Activated CD4-positive, alpha-beta T cell treated with anti-CD3 and anti-CD28 coated beads, Interleukin-2, amount 10 ng/mL, durations not matched to agents 24 days and 14 days (primary cell): ENCODE results near the gene KSR1. TPM values are rescaled to one million over a fixed set of nuclear protein-coding genes. Genes with fewer than 3 reads are reported as not detected.
"Not testable (repeated sequence)": the region's sequence is repeated elsewhere in the genome, so short reads cannot be mapped to it uniquely, and the experiment has no call there.

Experiments used
- DNase-seq: peaks from one replicate; pipeline ENCODE4 v3.0.0; 2022
- H3K27ac Mint-ChIP-seq: one replicate; pipeline ENCODE4 v1.8.0; 2022; ENCODE audit warnings: mild to moderate bottlenecking, mixed read lengths
- H3K27me3 Mint-ChIP-seq: one replicate; pipeline ENCODE4 v1.8.0; 2022; ENCODE audit warnings: mixed read lengths
- H3K36me3 Mint-ChIP-seq: one replicate; pipeline ENCODE4 v1.8.0; 2022; ENCODE audit warnings: low read depth, mild to moderate bottlenecking, mixed read lengths
- H3K4me1 Mint-ChIP-seq: one replicate; pipeline ENCODE4 v1.8.0; 2021; ENCODE audit warnings: mixed read lengths
- H3K4me3 Mint-ChIP-seq: one replicate; pipeline ENCODE4 v1.8.0; 2022; ENCODE audit warnings: mild to moderate bottlenecking, moderate library complexity, mixed read lengths
- H3K9me3 Mint-ChIP-seq: one replicate; pipeline ENCODE4 v1.8.0; 2021; ENCODE audit warnings: mixed read lengths
- intact Hi-C: fragments of 100-400 bp; cut with micrococcal nuclease; formaldehyde crosslinking; loops from one replicate; pipeline ENCODE4 v1.15.1; 2023
- total RNA-seq: library from RNA; stranded (reverse); gene quantifications from 2 replicates; pipeline ENCODE4 v1.2.3, GENCODE V29; 2022

KSR1 gene
- total RNA-seq, 1 donor from 2014 or later = 104 TPM

- H3K9me3 Mint-ChIP-seq = no peaks in the 10 kb centered on the region
- peak; percentile 92 for DNase-seq
- peaks cover 11% of the 10 kb centered on the region for H3K4me1 Mint-ChIP-seq
- H3K27ac Mint-ChIP-seq = no peak overlapping the region
- no peak overlapping the region for H3K4me3 Mint-ChIP-seq
- H3K27me3 Mint-ChIP-seq = no peaks in the 10 kb centered on the region
- intact Hi-C loops = loop anchor here (1.0 kb wide), 3 partner anchors 48 to 415 kb away; no protein-coding TSS in a partner anchor
- H3K36me3 Mint-ChIP-seq = peaks cover 11% of the 10 kb centered on the region
Measured at GRCh38 chr17:27651411-27652345, 195.4 kb downstream of the KSR1 start.

GRCh38 chr17:27653449-27653971 is 197.3 kb downstream of the KSR1 start:
- intact Hi-C loops, H3K36me3 Mint-ChIP-seq, DNase-seq, H3K4me3 Mint-ChIP-seq, H3K4me1 Mint-ChIP-seq, H3K27me3 Mint-ChIP-seq, H3K27ac Mint-ChIP-seq, H3K9me3 Mint-ChIP-seq: not testable (repeated sequence)

- Mint-ChIP-seq H3K27me3 (no peaks in the 10 kb centered on the region), H3K9me3 (no peaks in the 10 kb centered on the region), H3K4me3 (no peak overlapping the region), H3K27ac (no peak overlapping the region), H3K4me1 (peaks cover 9% of the 10 kb centered on the region), H3K36me3 (peaks cover 4% of the 10 kb centered on the region)
- intact Hi-C loops = loop anchor here (2.0 kb wide), 1 partner anchor 227 kb away; no protein-coding TSS in a partner anchor
- no peak for DNase-seq
Measured at GRCh38 chr17:27654136-27654535, 197.9 kb downstream of the KSR1 start.

GRCh38 chr17:27654654-27655524 is 198.6 kb downstream of the KSR1 start:
- Mint-ChIP-seq H3K4me1 (peaks cover 9% of the 10 kb centered on the region), H3K27me3 (no peaks in the 10 kb centered on the region), H3K27ac (peak overlapping the region; percentile 51), H3K4me3 (no peak overlapping the region), H3K9me3 (no peaks in the 10 kb centered on the region), H3K36me3 (no peaks in the 10 kb centered on the region)
- peak; percentile 90 for DNase-seq
- intact Hi-C loops = loop anchor here (2.0 kb wide), 1 partner anchor 226 kb away; no protein-coding TSS in a partner anchor

- H3K4me3 Mint-ChIP-seq, DNase-seq, H3K9me3 Mint-ChIP-seq, H3K27me3 Mint-ChIP-seq, H3K27ac Mint-ChIP-seq, H3K36me3 Mint-ChIP-seq, H3K4me1 Mint-ChIP-seq: not testable (repeated sequence)
- intact Hi-C loops = loop anchor here (2.0 kb wide), 1 partner anchor 225 kb away; no protein-coding TSS in a partner anchor
Measured at GRCh38 chr17:27655525-27656111, 199.4 kb downstream of the KSR1 start.

- H3K27ac Mint-ChIP-seq, H3K36me3 Mint-ChIP-seq, H3K27me3 Mint-ChIP-seq, H3K9me3 Mint-ChIP-seq, intact Hi-C loops, H3K4me3 Mint-ChIP-seq, H3K4me1 Mint-ChIP-seq, DNase-seq: not testable (repeated sequence)
Measured at GRCh38 chr17:27656620-27657019, 200.4 kb downstream of the KSR1 start.

GRCh38 chr17:27657620-27658019 is 201.4 kb downstream of the KSR1 start:
- intact Hi-C loops = no loop called here
- Mint-ChIP-seq H3K27me3 (no peaks in the 10 kb centered on the region), H3K27ac (no peak overlapping the region), H3K4me1 (peaks cover 5% of the 10 kb centered on the region), H3K36me3 (no peaks in the 10 kb centered on the region), H3K9me3 (no peaks in the 10 kb centered on the region), H3K4me3 (no peak overlapping the region)
- DNase-seq = peak; percentile 73

GRCh38 chr17:27659683-27660082 is 203.4 kb downstream of the KSR1 start:
- intact Hi-C loops = no loop called here
- Mint-ChIP-seq H3K36me3 (no peaks in the 10 kb centered on the region), H3K4me3 (no peak overlapping the region), H3K27ac (no peak overlapping the region), H3K27me3 (no peaks in the 10 kb centered on the region), H3K9me3 (no peaks in the 10 kb centered on the region), H3K4me1 (peaks cover 2% of the 10 kb centered on the region)
- no peak for DNase-seq

GRCh38 chr17:27660436-27660835 is 204.2 kb downstream of the KSR1 start:
- intact Hi-C loops = no loop called here
- no peaks in the 10 kb centered on the region for H3K27me3 Mint-ChIP-seq
- no peak overlapping the region for H3K27ac Mint-ChIP-seq
- H3K9me3 Mint-ChIP-seq = no peaks in the 10 kb centered on the region
- H3K36me3 Mint-ChIP-seq = no peaks in the 10 kb centered on the region
- no peak overlapping the region for H3K4me3 Mint-ChIP-seq
- H3K4me1 Mint-ChIP-seq = no peaks in the 10 kb centered on the region
- DNase-seq = no peak

GRCh38 chr17:27663936-27664605 is 207.8 kb downstream of the KSR1 start:
- H3K4me1 Mint-ChIP-seq = no peaks in the 10 kb centered on the region
- H3K27me3 Mint-ChIP-seq = no peaks in the 10 kb centered on the region
- H3K4me3 Mint-ChIP-seq = no peak overlapping the region
- H3K27ac Mint-ChIP-seq = no peak overlapping the region
- no peak for DNase-seq
- H3K36me3 Mint-ChIP-seq = no peaks in the 10 kb centered on the region
- intact Hi-C loops = no loop called here
- no peaks in the 10 kb centered on the region for H3K9me3 Mint-ChIP-seq

GRCh38 chr17:27664606-27664965 is 208.3 kb downstream of the KSR1 start:
- DNase-seq = no peak
- Mint-ChIP-seq H3K9me3 (no peaks in the 10 kb centered on the region), H3K4me3 (no peak overlapping the region), H3K27me3 (no peaks in the 10 kb centered on the region), H3K27ac (no peak overlapping the region), H3K4me1 (no peaks in the 10 kb centered on the region), H3K36me3 (no peaks in the 10 kb centered on the region)
- intact Hi-C loops = no loop called here

- no peak overlapping the region for H3K4me3 Mint-ChIP-seq
- no peak for DNase-seq
- no peaks in the 10 kb centered on the region for H3K9me3 Mint-ChIP-seq
- H3K27ac Mint-ChIP-seq = no peak overlapping the region
- H3K4me1 Mint-ChIP-seq = no peaks in the 10 kb centered on the region
- no peaks in the 10 kb centered on the region for H3K36me3 Mint-ChIP-seq
- intact Hi-C loops = no loop called here
- H3K27me3 Mint-ChIP-seq = no peaks in the 10 kb centered on the region
Measured at GRCh38 chr17:27665549-27665948, 209.3 kb downstream of the KSR1 start.

- H3K4me3 Mint-ChIP-seq, H3K36me3 Mint-ChIP-seq, H3K27me3 Mint-ChIP-seq, H3K27ac Mint-ChIP-seq, H3K4me1 Mint-ChIP-seq, H3K9me3 Mint-ChIP-seq, DNase-seq, intact Hi-C loops: not testable (repeated sequence)
Measured at GRCh38 chr17:27666270-27666669, 210.0 kb downstream of the KSR1 start.
